IPS-NIHi7 (cell line): ENCODE results near the gene BRSK1.

Experiments
- DNase-seq: peaks from one replicate; pipeline ENCODE4 v3.0.0; 2012; ENCODE audit warnings: mixed read lengths; ENCODE audit errors: extremely low spot score

BRSK1 gene

GRCh38 chr19:55253842-55254624 lies 29.8 kb upstream of the BRSK1 start:
- DNase-seq, result no peak

- no peak for DNase-seq
Observed at GRCh38 chr19:55254625-55254977, 29.2 kb upstream of the BRSK1 start.

- no peak for DNase-seq
Observed at GRCh38 chr19:55255618-55256423, 28.0 kb upstream of the BRSK1 start.

GRCh38 chr19:55256562-55257460 lies 27.0 kb upstream of the BRSK1 start:
- DNase-seq, result no peak

GRCh38 chr19:55257461-55258420 lies 26.1 kb upstream of the BRSK1 start:
- DNase-seq, result peak; percentile 41

GRCh38 chr19:55258476-55258827 lies 25.3 kb upstream of the BRSK1 start:
- no peak for DNase-seq

GRCh38 chr19:55258828-55259539 lies 24.8 kb upstream of the BRSK1 start, which contains the start of gene PPP6R1:
Gene PPP6R1, minus strand, starts transcription at chr19:55259017. Its CDS starts 11,914 bp downstream, at chr19:55247103.
- DNase-seq, result peak; percentile 99

- DNase-seq, result no peak
Observed at GRCh38 chr19:55259540-55260210, 24.1 kb upstream of the BRSK1 start.

- DNase-seq, result peak; percentile 52
Observed at GRCh38 chr19:55261671-55262126, 22.1 kb upstream of the BRSK1 start.

GRCh38 chr19:55262359-55262758 lies 21.4 kb upstream of the BRSK1 start:
- DNase-seq, result no peak

GRCh38 chr19:55264531-55264930 lies 19.3 kb upstream of the BRSK1 start:
- DNase-seq, result no peak

- DNase-seq, result no peak
Observed at GRCh38 chr19:55265173-55265572, 18.6 kb upstream of the BRSK1 start.

GRCh38 chr19:55265723-55266386 lies 17.9 kb upstream of the BRSK1 start:
- DNase-seq, result no peak

- no peak for DNase-seq
Observed at GRCh38 chr19:55266404-55266803, 17.4 kb upstream of the BRSK1 start.

- no peak for DNase-seq
Observed at GRCh38 chr19:55266840-55267239, 17.0 kb upstream of the BRSK1 start.

- DNase-seq, result no peak
Observed at GRCh38 chr19:55269299-55269698, 14.5 kb upstream of the BRSK1 start.

GRCh38 chr19:55270172-55270942 lies 13.4 kb upstream of the BRSK1 start:
- DNase-seq, result no peak

GRCh38 chr19:55272142-55272541 lies 11.7 kb upstream of the BRSK1 start:
- no peak for DNase-seq
